IMR-90 (cell line): ENCODE data around the gene LMTK2. TPM values are rescaled to one million over a fixed set of nuclear protein-coding genes. Genes with fewer than 3 reads are reported as not detected.

Experiments used
- ATAC-seq: fragments of 200-7000 bp; cut with Tn5 transposase; 2 replicates; pipeline ENCODE4 v1.9.1; 2020; ENCODE audit warnings: low read depth, mild to moderate bottlenecking, moderate library complexity
- BruUV-seq: library from RNA; stranded (reverse); fragments of 400-500 nt; replicated peaks from 2 replicates; lab custom pipeline; 2021; lab: Mats Ljungman, UMichigan
- CTCF ChIA-PET: fragments of 300-600 bp; formaldehyde crosslinking; extraction: SDS; loops from one replicate; lab custom pipeline; 2021; ENCODE audit warnings: antibody characterized with exemption; lab: Yijun Ruan, JAX
- POLR2A ChIA-PET: fragments of 300-600 bp; sonication (Branson Sonifier 250); formaldehyde crosslinking; loops from one replicate; lab custom pipeline; 2022; ENCODE audit warnings: antibody characterized with exemption; ENCODE audit not compliant: unreplicated experiment; lab: Charles Lee
- DNase-seq: peaks from one replicate; pipeline ENCODE4 v3.0.0; 2013
- H2AFZ ChIP-seq: replicated peaks from 2 replicates; pipeline ENCODE3; 2013; ENCODE audit warnings: low read length, mild to moderate bottlenecking; ENCODE audit not compliant: poor library complexity
- H2AK5ac ChIP-seq: 2 replicates; pipeline ENCODE4 v1.6.1; 2013; ENCODE audit warnings: low read depth, low read length, inconsistent platforms
- H2AK9ac ChIP-seq: replicated peaks from 2 replicates; pipeline ENCODE3; 2013; ENCODE audit warnings: mild to moderate bottlenecking, low read depth, low read length, moderate library complexity; ENCODE audit not compliant: poor library complexity
- H2BK120ac ChIP-seq: 2 replicates; pipeline ENCODE4 v1.6.1; 2013; ENCODE audit warnings: low read depth, low read length, inconsistent platforms
- H2BK15ac ChIP-seq: 3 replicates; pipeline ENCODE4 v1.6.1; 2013; ENCODE audit warnings: low read depth, low read length, inconsistent platforms
- H2BK20ac ChIP-seq: 2 replicates; pipeline ENCODE4 v1.6.1; 2013; ENCODE audit warnings: low read depth, mild to moderate bottlenecking, inconsistent platforms, low read length, moderate library complexity
- H2BK5ac ChIP-seq: 2 replicates; pipeline ENCODE4 v1.6.1; 2013; ENCODE audit warnings: mild to moderate bottlenecking, low read depth, low read length, inconsistent platforms; ENCODE audit not compliant: poor library complexity, severe bottlenecking
- H3K14ac ChIP-seq: replicated peaks from 2 replicates; pipeline ENCODE4 v1.6.1; 2013; ENCODE audit warnings: low read depth, low read length, inconsistent platforms
- H3K18ac ChIP-seq: 2 replicates; pipeline ENCODE4 v1.6.1; 2013; ENCODE audit warnings: low read depth, low read length, control low read depth
- H3K23ac ChIP-seq: 2 replicates; pipeline ENCODE4 v1.6.1; 2013; ENCODE audit warnings: low read depth, low read length, inconsistent platforms
- H3K27ac ChIP-seq: 2 replicates; pipeline ENCODE4 v1.5.1; 2013; ENCODE audit warnings: mild to moderate bottlenecking, control low read depth, low read length; ENCODE audit not compliant: insufficient read depth
- H3K27me3 ChIP-seq: 2 replicates; pipeline ENCODE4 v1.6.1; 2013; ENCODE audit warnings: low read length; ENCODE audit not compliant: control insufficient read depth, insufficient read depth
- H3K36me3 ChIP-seq: 2 replicates; pipeline ENCODE4 v1.6.1; 2013; ENCODE audit warnings: low read length, mixed read lengths; ENCODE audit not compliant: control insufficient read depth, insufficient read depth
- H3K4ac ChIP-seq: 2 replicates; pipeline ENCODE4 v1.6.1; 2013; ENCODE audit warnings: low read depth, low read length, inconsistent platforms
- H3K4me1 ChIP-seq: 2 replicates; pipeline ENCODE4 v1.6.1; 2013; ENCODE audit warnings: low read length, mixed read lengths; ENCODE audit not compliant: control insufficient read depth, insufficient read depth
- H3K4me2 ChIP-seq: 2 replicates; pipeline ENCODE4 v1.6.1; 2013; ENCODE audit warnings: low read depth, mild to moderate bottlenecking, control low read depth, low read length, moderate library complexity
- H3K4me3 ChIP-seq: 2 replicates; pipeline ENCODE4 v1.5.1; 2013; ENCODE audit warnings: low read depth, mild to moderate bottlenecking, control low read depth, low read length, moderate library complexity; ENCODE audit not compliant: insufficient read depth
- H3K56ac ChIP-seq: 2 replicates; pipeline ENCODE4 v1.6.1; 2013; ENCODE audit warnings: low read length, inconsistent platforms; ENCODE audit not compliant: insufficient read depth; ENCODE audit errors: extremely low read depth
- H3K79me1 ChIP-seq, 2 experiments: 2 replicates each; pipeline ENCODE4 v1.6.1; 2013; ENCODE audit warnings: low read length in 2 of 2, inconsistent platforms in 1 of 2, low read depth in 1 of 2
- H3K9ac ChIP-seq: 2 replicates; pipeline ENCODE4 v1.6.1; 2013; ENCODE audit warnings: low read depth, low read length, control low read depth
- H3K9me1 ChIP-seq: 2 replicates; pipeline ENCODE4 v1.6.1; 2013; ENCODE audit warnings: low read length, inconsistent platforms; ENCODE audit not compliant: insufficient read depth
- H3K9me3 ChIP-seq: 2 replicates; pipeline ENCODE4 v1.6.1; 2013; ENCODE audit warnings: low read length; ENCODE audit not compliant: control insufficient read depth, insufficient read depth
- H4K20me1 ChIP-seq: 2 replicates; pipeline ENCODE4 v1.6.1; 2013; ENCODE audit warnings: low read length, inconsistent platforms; ENCODE audit not compliant: insufficient read depth
- H4K5ac ChIP-seq: 2 replicates; pipeline ENCODE4 v1.6.1; 2013; ENCODE audit warnings: mild to moderate bottlenecking, low read depth, low read length, control low read depth
- H4K8ac ChIP-seq, 2 experiments: 2 replicates each; pipeline ENCODE4 v1.6.1; 2013; ENCODE audit warnings: low read depth in 2 of 2, low read length in 2 of 2, control low read depth in 1 of 2, inconsistent platforms in 1 of 2
- H4K91ac ChIP-seq: 2 replicates; pipeline ENCODE4 v1.6.1; 2013; ENCODE audit warnings: low read depth, low read length, inconsistent platforms; ENCODE audit not compliant: insufficient read depth
- BHLHE40 ChIP-seq: fragments of 150-350 bp; IDR thresholded peaks from 2 replicates; pipeline ENCODE4 v1.6.1; 2016; ENCODE audit warnings: mild to moderate bottlenecking, low read depth, low read length
- CHD1 ChIP-seq: IDR thresholded peaks from 2 replicates; pipeline ENCODE4 v1.6.1; 2012; ENCODE audit warnings: low read depth, low read length, improper control_type of control experiment
- NFE2L2 ChIP-seq: fragments of 150-350 bp; IDR thresholded peaks from 2 replicates; pipeline ENCODE4 v1.6.1; 2016; ENCODE audit warnings: low read depth, mild to moderate bottlenecking, low read length
- RCOR1 ChIP-seq: IDR thresholded peaks from 2 replicates; pipeline ENCODE4 v1.6.1; 2012; ENCODE audit warnings: mild to moderate bottlenecking, low read length, improper control_type of control experiment; ENCODE audit not compliant: insufficient replicate concordance
- RFX5 ChIP-seq: IDR thresholded peaks from 2 replicates; pipeline ENCODE4 v1.8.0; 2012; ENCODE audit warnings: low read depth, mild to moderate bottlenecking, low read length, moderate library complexity
- SMC3 ChIP-seq: fragments of 150-350 bp; IDR thresholded peaks from 2 replicates; pipeline ENCODE4 v1.6.1; 2016; ENCODE audit warnings: low read depth, mild to moderate bottlenecking, antibody characterized with exemption, low read length, moderate library complexity
- WGBS, 2 experiments: methylation state at CpG; one replicate each; pipeline versions ENCODE4 v1.1.5 to v1.1.7; 2013; ENCODE audit warnings: missing lambda C conversion rate in 2 of 2; ENCODE audit not compliant: insufficient read length in 1 of 2; ENCODE audit errors: extremely low coverage in 2 of 2; 5-methylcytosine and 5-hydroxymethylcytosine counted together
- dilution Hi-C: fragments of 300-500 bp; cut with HindIII; formaldehyde crosslinking; loops from one replicate; pipeline ENCODE4 v1.14.3; 2018; ENCODE audit warnings: low sequenced_read_pairs; ENCODE audit not compliant: unreplicated experiment
- in situ Hi-C: fragments of 300-500 bp; cut with MboI; formaldehyde crosslinking; loops from 3 replicates; pipeline ENCODE4 v1.14.3; 2019; ENCODE audit warnings: low sequenced_read_pairs, inconsistent platforms, mixed read lengths
- intact Hi-C: fragments of 100-400 bp; cut with micrococcal nuclease; formaldehyde crosslinking; loops from 2 replicates; pipeline ENCODE4 v1.10.0; 2022
- polyA plus RNA-seq, 3 experiments: library from polyadenylated mRNA; depleted of rRNA; stranded (reverse); fragments of >200 nt; gene quantifications; 2 replicates each; pipeline ENCODE4 v1.2.3, GENCODE V29; 2012; ENCODE audit warnings: low replicate concordance in 1 of 3
- total RNA-seq: library from RNA; depleted of rRNA; stranded (reverse); fragments of >200 nt; gene quantifications from 2 replicates; pipeline ENCODE4 v1.2.3, GENCODE V29; 2012
- TF ChIP-seq, protein P1 (sequence below): fragments of 150-350 bp; IDR thresholded peaks from 2 replicates; pipeline ENCODE4 v1.6.1; 2016; ENCODE audit warnings: low read depth, mild to moderate bottlenecking, low read length, moderate library complexity, borderline replicate concordance

LMTK2 gene
- total and polyA plus RNA-seq, 2 of the 4 experiments (the other 2 are of a cell fraction), result 4.4 to 5.0 TPM

DNA sequence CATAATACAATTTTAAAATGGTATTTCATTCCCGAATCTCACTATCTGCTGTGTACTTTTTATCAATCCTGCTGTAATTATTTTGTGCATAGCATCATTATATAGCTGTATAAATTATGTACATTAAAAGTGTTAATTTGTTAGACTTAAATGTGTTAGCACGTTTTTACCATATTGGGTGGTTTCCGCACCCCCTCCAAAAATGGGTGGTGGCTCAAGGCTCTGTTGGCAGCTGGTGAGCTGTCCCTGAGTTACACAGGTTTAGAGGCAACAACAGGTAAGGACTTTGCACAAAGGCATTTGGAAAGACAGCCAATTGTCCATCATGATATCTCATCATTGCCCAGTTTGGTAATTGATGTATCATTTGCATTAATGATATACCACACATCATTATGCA is 18.6 kb upstream of the LMTK2 start:
- H2BK5ac ChIP-seq, result no peak overlapping the region
- BruUV-seq, result no TSS peak
- H3K56ac ChIP-seq, result no peak overlapping the region
- no peak overlapping the region for H4K5ac ChIP-seq
- H4K8ac ChIP-seq, result no peak overlapping the region
- in situ Hi-C loops, result no loop called here
- ChIA-PET CTCF (interaction anchor here (1.0 kb wide), 1 partner anchor 78 kb away, joined by 3 read pairs; no protein-coding TSS in a partner anchor), POLR2A (no interaction called here)
- H3K23ac ChIP-seq, result no peak overlapping the region
- intact Hi-C loops, result no loop called here
- no peak overlapping the region for H2AK9ac ChIP-seq
- H3K9me1 ChIP-seq, result no peaks in the 10 kb centered on the region
- dilution Hi-C loops, result no loop called here
- no peak for DNase-seq
- H3K9me3 ChIP-seq, result no peaks in the 10 kb centered on the region
- no peak overlapping the region for H2AFZ ChIP-seq
- H3K4me1 ChIP-seq, result no peaks in the 10 kb centered on the region
- H3K4me3 ChIP-seq, result no peak overlapping the region
- no peak overlapping the region for H3K27ac ChIP-seq
- H2BK20ac ChIP-seq, result no peak overlapping the region
- WGBS, 2 experiments, result no CpG with 5 or more reads among the region's 3 CpGs
- H2BK15ac ChIP-seq, result no peak overlapping the region
- H4K91ac ChIP-seq, result no peak overlapping the region
- no peak overlapping the region for H3K9ac ChIP-seq
- H3K14ac ChIP-seq, result no peak overlapping the region
- H3K4me2 ChIP-seq, result no peak overlapping the region
- no peak overlapping the region for H3K18ac ChIP-seq
- H3K79me1 ChIP-seq, result no peaks in the 10 kb centered on the region
- no peak overlapping the region for H2BK120ac ChIP-seq
- no peaks in the 10 kb centered on the region for H4K20me1 ChIP-seq
- no peak for ATAC-seq
- peaks cover 2% of the 10 kb centered on the region; the same call in 1 of the 2 replicates for H3K27me3 ChIP-seq
- TF ChIP-seq RCOR1 (no peak), BHLHE40 (no peak), RFX5 (no peak), NFE2L2 (no peak), CHD1 (no peak), SMC3 (no peak)
- TF ChIP-seq, protein P1, sequence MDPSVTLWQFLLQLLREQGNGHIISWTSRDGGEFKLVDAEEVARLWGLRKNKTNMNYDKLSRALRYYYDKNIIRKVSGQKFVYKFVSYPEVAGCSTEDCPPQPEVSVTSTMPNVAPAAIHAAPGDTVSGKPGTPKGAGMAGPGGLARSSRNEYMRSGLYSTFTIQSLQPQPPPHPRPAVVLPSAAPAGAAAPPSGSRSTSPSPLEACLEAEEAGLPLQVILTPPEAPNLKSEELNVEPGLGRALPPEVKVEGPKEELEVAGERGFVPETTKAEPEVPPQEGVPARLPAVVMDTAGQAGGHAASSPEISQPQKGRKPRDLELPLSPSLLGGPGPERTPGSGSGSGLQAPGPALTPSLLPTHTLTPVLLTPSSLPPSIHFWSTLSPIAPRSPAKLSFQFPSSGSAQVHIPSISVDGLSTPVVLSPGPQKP, result no peak
- no peaks in the 10 kb centered on the region for H3K36me3 ChIP-seq
- no peak overlapping the region for H2AK5ac ChIP-seq
- H3K4ac ChIP-seq, result no peak overlapping the region
